Measurements from ENCODE around the gene DOCK3. TPM values are rescaled to one million over a fixed set of nuclear protein-coding genes. Genes with fewer than 3 reads are reported as not detected.
"Not testable (repeated sequence)": the region's sequence is repeated elsewhere in the genome, so short reads cannot be mapped to it uniquely, and the experiment has no call there.

DOCK3 gene
- total RNA-seq, 1 donor from 2014 or later = 39.9 TPM

DNA sequence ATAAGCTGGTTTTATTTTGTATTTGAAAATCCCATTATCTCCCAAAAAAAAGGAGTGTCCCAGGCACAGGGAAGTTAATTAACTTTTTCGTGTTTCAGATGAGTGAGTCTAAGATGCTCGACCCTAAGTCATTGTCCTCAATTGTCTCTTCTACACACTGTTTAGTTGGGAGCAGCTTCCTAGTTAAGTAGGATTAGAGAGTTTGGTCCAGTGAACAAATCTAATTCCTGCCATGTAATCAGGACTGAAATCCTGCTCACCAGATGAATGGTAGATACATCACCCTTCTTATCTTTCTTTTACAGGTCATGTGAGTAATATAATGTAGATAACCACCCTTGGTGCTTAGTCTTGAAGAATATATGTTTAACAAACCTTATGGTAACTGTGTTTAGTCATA, 481.4 kb downstream of the DOCK3 start:
- DNase-seq (ENCODE audit: low spot score in 2 of 2) (no peak), FAIRE-seq (no peak)

DNA sequence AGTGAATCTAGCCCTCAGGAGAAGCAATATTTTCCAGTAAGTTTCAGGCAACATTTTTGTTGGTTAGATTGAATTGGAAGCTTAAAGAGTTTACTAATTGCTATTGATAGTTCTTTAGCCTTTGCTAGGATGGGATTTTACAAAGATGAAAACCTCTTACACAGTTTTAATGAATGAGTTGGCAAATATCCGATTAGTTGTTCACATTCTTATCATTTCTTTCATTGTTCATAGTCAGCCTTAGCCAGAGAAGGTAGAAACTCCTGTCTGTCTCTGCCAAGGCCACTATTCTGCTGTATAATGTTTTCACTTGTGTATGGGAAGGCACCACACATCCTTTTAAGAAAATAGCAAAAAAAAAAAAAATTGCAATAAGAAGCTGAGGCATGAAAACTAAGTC, 488.3 kb downstream of the DOCK3 start:
- FAIRE-seq (no peak), DNase-seq (ENCODE audit: low spot score in 2 of 2) (no peak)

- FAIRE-seq (no peak), DNase-seq (ENCODE audit: low spot score in 2 of 2) (no peak)
Observed at GRCh38 chr3:51173518-51174271, 499.0 kb downstream of the DOCK3 start.

GRCh38 chr3:51176923-51177322, 502.2 kb downstream of the DOCK3 start:
- no peak for FAIRE-seq
- DNase-seq (ENCODE audit: low spot score in 2 of 2) = no peak

DNA sequence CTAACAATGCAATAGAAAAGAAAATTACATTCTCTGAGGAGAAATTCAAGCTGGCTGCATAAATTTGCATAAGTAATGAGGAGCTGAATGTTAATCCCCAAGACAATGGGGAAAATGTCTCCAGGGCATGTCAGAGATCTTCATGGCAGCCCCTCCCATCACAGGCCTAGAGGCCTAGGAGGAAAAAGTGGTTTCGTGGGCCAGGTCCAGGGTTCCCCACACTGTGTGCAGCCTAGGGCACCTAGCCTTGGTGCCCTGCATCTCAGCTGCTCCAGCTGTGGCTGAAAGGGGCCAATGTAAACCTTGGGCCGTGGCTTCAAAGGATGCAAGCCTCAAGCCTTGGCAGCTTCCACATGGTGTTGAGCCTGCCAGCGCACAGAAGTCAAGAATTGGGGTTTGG, 511.7 kb downstream of the DOCK3 start:
- not testable (repeated sequence) for DNase-seq (ENCODE audit: low spot score in 2 of 2); FAIRE-seq

DNA sequence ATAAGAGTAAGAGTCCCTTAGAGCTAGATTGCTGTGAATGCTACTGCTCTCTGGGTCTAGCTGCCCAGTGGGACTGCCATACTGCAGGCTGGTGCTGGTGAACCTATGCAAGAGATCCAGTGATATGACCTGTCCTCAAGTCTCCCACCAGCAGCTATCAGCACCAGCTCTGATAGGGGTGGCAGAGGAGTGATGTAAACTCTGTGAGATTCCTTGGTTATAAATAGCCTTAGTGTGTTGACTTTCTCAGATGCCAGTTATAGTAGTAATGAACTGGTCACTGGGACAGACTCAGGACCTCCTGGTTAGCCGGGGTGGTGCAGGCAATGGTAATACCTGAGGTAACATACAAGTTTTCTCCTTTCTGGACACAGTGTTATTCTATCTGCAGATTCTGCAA, 515.5 kb downstream of the DOCK3 start:
- no peak for DNase-seq (ENCODE audit: low spot score in 2 of 2)
- no peak for FAIRE-seq

- DNase-seq (ENCODE audit: low spot score in 2 of 2) (no peak), FAIRE-seq (no peak)
Observed at GRCh38 chr3:51190827-51191226, 516.1 kb downstream of the DOCK3 start.

- FAIRE-seq (no peak), DNase-seq (ENCODE audit: low spot score in 2 of 2) (no peak)
Observed at GRCh38 chr3:51191768-51192167, 517.0 kb downstream of the DOCK3 start.

DNA sequence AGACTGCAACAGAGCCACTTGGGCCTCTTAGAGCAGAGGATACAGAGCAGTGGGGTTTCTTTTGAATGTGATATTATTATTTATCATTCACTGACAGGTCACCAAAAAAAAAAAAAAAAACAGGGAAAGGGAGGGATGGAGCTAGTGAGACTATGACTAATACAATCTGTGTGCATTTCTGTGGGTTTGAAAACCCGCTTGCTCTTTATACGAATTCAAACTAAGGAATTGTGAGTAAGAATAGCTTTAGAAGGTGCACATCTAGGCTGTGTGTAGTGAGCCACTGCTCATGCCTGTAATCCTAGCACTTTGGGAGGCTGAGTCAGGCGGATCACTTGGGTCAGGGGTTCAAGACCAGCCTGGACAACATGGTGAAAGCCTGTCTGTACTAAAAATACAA, 523.8 kb downstream of the DOCK3 start:
- FAIRE-seq = no peak

DNA sequence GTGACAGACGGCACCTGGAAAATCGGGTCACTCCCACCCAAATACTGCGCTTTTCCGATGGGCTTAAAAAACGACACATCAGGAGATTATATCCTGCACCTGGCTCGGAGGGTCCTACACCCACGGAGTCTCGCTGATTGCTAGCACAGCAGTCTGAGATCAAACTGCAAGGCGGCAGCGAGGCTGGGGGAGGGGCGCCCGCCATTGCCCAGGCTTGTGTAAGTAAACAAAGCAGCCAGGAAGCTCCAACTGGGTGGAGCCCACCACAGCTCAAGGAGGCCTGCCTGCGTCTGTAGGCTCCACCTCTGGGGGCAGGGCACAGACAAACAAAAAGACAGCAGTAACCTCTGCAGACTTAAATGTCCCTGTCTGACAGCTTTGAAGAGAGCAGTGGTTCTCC, 524.6 kb downstream of the DOCK3 start:
- FAIRE-seq; DNase-seq (ENCODE audit: low spot score in 2 of 2): not testable (repeated sequence)

More for the DNA sequence above, 523.8 kb downstream of the DOCK3 start:
- peak in 1 of 2 donors; percentile 11 for DNase-seq (ENCODE audit: low spot score in 2 of 2)

DNA sequence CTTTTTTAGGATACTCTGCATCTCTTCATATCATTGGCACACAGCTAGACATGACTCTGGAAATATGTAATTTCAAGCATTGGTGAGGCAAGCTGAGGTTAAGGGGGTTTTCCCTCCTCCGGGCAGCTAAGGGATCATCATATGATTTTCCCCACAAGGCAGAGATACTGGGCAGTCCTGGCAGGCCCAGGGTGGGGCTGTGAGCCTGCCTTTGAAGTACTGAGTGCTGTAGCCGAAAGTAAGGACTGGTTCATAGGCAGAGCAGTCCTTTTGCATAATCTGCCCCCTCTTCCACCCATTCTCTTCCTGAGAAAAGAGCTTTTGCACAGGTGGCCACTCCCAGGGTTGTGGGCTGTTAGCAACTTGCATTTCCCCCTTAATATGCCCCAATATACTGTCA, 541.6 kb downstream of the DOCK3 start:
- no peak for DNase-seq (ENCODE audit: low spot score in 2 of 2)
- no peak for FAIRE-seq

DNA sequence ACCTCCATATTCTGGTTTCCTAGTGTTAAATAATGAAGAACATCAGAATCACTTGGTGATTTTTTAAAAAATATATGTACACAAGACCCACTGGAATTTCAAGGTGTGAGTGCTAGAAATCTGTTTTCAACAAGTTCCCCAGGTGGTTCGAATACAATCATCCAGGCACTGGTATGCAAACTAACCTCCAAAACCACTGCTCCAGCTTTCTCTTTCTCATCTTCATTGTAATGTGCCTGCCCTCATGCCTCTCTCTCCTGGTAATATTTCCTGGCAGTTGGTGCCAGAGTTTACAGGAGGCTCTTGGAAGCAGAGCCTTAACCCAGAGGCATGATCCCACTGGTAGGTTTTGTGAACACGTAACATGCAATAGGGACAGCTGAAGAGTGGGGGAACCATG, 547.2 kb downstream of the DOCK3 start:
- DNase-seq (ENCODE audit: low spot score in 2 of 2) (no peak), FAIRE-seq (no peak)

GRCh38 chr3:51224283-51224682, 549.6 kb downstream of the DOCK3 start:
- no peak for FAIRE-seq
- no peak for DNase-seq (ENCODE audit: low spot score in 2 of 2)

GRCh38 chr3:51224843-51225242, 550.1 kb downstream of the DOCK3 start:
- FAIRE-seq (no peak), DNase-seq (ENCODE audit: low spot score in 2 of 2) (no peak)

DNA sequence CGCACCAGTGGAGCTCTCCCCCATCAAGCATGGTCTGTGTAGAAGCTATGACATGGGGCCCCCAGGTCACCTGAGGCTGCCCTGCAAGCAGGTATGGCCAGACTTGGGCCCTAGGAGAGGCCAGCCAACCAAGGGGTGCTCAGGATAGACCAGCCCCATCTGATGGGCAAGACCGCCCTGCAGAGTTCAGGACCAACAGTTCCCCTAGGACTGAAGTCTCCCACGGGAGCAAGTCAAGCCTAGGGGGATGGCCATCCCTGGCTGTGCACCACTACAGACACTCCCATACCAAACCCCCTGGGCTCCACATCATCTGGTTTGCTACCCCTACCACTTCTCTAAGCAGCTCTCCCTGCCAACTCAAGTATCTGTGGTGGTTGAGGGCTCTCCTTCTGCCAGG, 568.2 kb downstream of the DOCK3 start:
- FAIRE-seq (no peak), DNase-seq (ENCODE audit: low spot score in 2 of 2) (no peak)

GRCh38 chr3:51243924-51244323, 569.2 kb downstream of the DOCK3 start:
- DNase-seq (ENCODE audit: low spot score in 2 of 2) (no peak), FAIRE-seq (no peak)

DNA sequence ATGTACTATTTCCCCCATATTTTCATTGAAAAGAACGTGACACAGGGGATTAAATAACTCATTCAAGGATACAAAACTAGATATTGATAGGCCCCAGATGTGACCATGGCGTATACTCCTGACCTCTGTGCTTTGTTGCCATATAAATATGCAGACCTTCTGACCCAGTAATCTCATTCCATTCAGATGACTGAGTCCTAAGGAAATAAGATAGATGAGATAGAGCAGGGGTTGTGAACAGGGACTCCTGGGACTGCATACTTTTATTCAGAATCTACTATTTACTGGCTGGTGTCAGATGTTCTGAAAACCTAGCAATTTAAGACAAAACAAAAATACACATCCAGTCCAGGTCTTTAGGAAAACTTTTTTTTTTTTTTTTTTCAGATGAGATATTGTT, 571.1 kb downstream of the DOCK3 start:
- no peak for FAIRE-seq
- no peak for DNase-seq (ENCODE audit: low spot score in 2 of 2)

GRCh38 chr3:51257870-51258269, 583.1 kb downstream of the DOCK3 start:
- FAIRE-seq (no peak), DNase-seq (ENCODE audit: low spot score in 2 of 2) (no peak)

GRCh38 chr3:51264166-51264565, 589.4 kb downstream of the DOCK3 start:
- FAIRE-seq; DNase-seq (ENCODE audit: low spot score in 2 of 2): not testable (repeated sequence)

DNA sequence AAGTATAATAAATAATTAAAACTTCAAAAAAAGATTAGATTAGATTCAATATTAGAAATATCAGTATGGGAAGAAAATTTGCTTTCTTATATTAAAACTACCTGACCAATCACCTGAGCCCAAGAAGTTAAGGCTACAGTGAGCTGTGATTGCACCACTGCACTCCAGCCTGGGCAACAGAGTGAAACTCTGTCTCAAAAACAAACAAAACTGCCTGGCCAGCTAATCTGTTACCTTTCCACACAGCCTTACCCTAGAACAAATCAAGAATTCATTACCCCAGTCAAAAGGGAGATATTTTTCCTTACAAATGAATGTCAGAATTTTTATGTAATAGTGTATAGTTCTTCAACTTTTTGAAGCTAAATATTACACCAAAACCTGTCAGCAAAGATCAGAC, 593.4 kb downstream of the DOCK3 start:
- DNase-seq (ENCODE audit: low spot score in 2 of 2) (no peak), FAIRE-seq (no peak)

GRCh38 chr3:51269466-51269865, 594.7 kb downstream of the DOCK3 start:
- FAIRE-seq = no peak

GRCh38 chr3:51270559-51270958, 595.8 kb downstream of the DOCK3 start:
- FAIRE-seq (no peak), DNase-seq (ENCODE audit: low spot score in 2 of 2) (no peak)

More at GRCh38 chr3:51269466-51269865, 594.7 kb downstream of the DOCK3 start:
- no peak for DNase-seq (ENCODE audit: low spot score in 2 of 2)

- FAIRE-seq (no peak), DNase-seq (ENCODE audit: low spot score in 2 of 2) (no peak)
Observed at GRCh38 chr3:51271172-51271571, 596.4 kb downstream of the DOCK3 start.

Data from frontal cortex (tissue), 4 donors.